SK-N-MC (cell line): Measurements from ENCODE around the gene SLC66A2.

Source experiments
- EZH2 ChIP-seq: fragments of 200-600 bp; sonication (generic); IDR thresholded peaks from one replicate; pipeline ENCODE4 v1.6.1; 2017; ENCODE audit warnings: antibody characterized with exemption
- FOXP2 ChIP-seq: optimal IDR thresholded peaks from 2 replicates; pipeline ENCODE3; 2011; ENCODE audit warnings: mild to moderate bottlenecking, moderate library complexity; ENCODE audit not compliant: insufficient read depth; ENCODE audit errors: extremely low read length, control extremely low read depth
- POLR2AphosphoS5 ChIP-seq: IDR thresholded peaks from 2 replicates; pipeline ENCODE4 v1.6.1; 2012; ENCODE audit warnings: mild to moderate bottlenecking, low read depth, low read length, borderline replicate concordance

- TF ChIP-seq EZH2 (no peak), POLR2AphosphoS5 (no peak), FOXP2 (no peak)
These were observed 44.7 kb downstream of the SLC66A2 start for GRCh38 chr18:79906706-79907105.
